ENCODE measurements around the gene STARD5. TPM values are rescaled to one million over a fixed set of nuclear protein-coding genes. Genes with fewer than 3 reads are reported as not detected.

The STARD5 gene
- total RNA-seq, 4 donors from 2014 or later = 0.36 to 1.7 (median 0.63) TPM

DNA sequence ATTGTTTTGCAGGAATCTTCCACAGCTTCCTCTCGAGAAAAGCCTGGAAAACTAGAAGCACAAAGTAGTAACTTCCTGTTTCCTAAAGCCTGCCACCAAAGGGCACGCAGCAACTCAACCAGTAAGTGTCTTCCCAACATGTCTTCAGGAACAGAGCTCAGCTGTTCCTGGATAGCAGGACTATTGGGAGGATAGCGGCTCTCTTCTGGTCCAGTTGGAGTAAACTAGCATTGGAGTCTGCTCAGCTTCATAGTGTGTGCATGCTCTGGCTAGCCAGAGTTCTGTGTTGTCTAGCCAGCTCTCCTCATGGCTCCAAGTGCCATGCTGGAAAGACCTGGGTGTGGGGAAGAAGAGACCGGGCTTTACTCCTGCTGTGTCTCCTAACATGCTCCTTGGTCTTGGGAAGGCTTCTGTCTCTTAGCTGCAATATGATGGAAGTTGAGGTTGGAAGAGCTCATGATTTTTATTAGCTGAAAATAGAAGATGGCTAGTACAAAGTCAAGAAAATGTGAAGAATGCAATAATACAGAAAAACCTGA is 64.1 kb downstream of the STARD5 start:
- Histone ChIP-seq H3K27me3 (no peaks in the 10 kb centered on the region), H3K4me3 (no peak overlapping the region), H3K36me3 (no peaks in the 10 kb centered on the region), H3K9me3 (no peaks in the 10 kb centered on the region), H3K4me1 (no peaks in the 10 kb centered on the region), H3K27ac (no peak overlapping the region)
- DNase-seq (no peak), ATAC-seq (no peak)
- intact Hi-C loops (cut with DNase I; ENCODE audit: low total_unique reads) = loop anchor here (10.0 kb wide), 1 partner anchor 805 kb away; no protein-coding TSS in a partner anchor
- in situ Hi-C loops (cut with MboI; ENCODE audit: low sequenced_read_pairs in 4 of 4) = loop anchor here in 3 of 4 donors (5.0 to 25.0 kb wide), 5 partner anchors 103 to 798 kb away; partner anchors contain the start of gene MESD (in 1 of the 3)
- no peak for TF ChIP-seq POLR2A (IDR thresholded peaks at IDR 0.05)
- TF ChIP-seq, protein P1, sequence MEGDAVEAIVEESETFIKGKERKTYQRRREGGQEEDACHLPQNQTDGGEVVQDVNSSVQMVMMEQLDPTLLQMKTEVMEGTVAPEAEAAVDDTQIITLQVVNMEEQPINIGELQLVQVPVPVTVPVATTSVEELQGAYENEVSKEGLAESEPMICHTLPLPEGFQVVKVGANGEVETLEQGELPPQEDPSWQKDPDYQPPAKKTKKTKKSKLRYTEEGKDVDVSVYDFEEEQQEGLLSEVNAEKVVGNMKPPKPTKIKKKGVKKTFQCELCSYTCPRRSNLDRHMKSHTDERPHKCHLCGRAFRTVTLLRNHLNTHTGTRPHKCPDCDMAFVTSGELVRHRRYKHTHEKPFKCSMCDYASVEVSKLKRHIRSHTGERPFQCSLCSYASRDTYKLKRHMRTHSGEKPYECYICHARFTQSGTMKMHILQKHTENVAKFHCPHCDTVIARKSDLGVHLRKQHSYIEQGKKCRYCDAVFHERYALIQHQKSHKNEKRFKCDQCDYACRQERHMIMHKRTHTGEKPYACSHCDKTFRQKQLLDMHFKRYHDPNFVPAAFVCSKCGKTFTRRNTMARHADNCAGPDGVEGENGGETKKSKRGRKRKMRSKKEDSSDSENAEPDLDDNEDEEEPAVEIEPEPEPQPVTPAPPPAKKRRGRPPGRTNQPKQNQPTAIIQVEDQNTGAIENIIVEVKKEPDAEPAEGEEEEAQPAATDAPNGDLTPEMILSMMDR (IDR thresholded peaks at IDR 0.05 in 4 of 5, conservative IDR thresholded peaks at IDR 0.05 in 1 of 5) = no peak

Other genes with a start within 250 kb of the STARD5 start
- gene CFAP161, start 189.9 kb downstream of the STARD5 start, total RNA-seq = not detected
- gene IL16, start 127.3 kb downstream of the STARD5 start, total RNA-seq = 1 to 10 TPM; 3.3 to 4.5 (median 4.3) TPM
- gene TMC3, start 50.1 kb upstream of the STARD5 start, total RNA-seq = not detected

All from gastrocnemius medialis (tissue), 4 donors.